Neural crest cell (in vitro differentiated cells): ENCODE data around the gene FREY1. TPM values are rescaled to one million over a fixed set of nuclear protein-coding genes. Genes with fewer than 3 reads are reported as not detected.
A peak's percentile ranks its signal among the peaks of the same experiment; 100 is the strongest.

Source experiments
- DNase-seq: peaks from one replicate; pipeline ENCODE4 v3.0.0; 2021; ENCODE audit warnings: low read depth, mixed read lengths, low spot score
- H3K27ac Mint-ChIP-seq: one replicate; pipeline ENCODE4 v1.8.0; 2021; ENCODE audit warnings: mild to moderate bottlenecking, mixed read lengths; ENCODE audit not compliant: unreplicated experiment
- H3K27me3 Mint-ChIP-seq: 2 replicates; pipeline ENCODE4 v1.8.0; 2021; ENCODE audit warnings: low read depth, mild to moderate bottlenecking, mixed read lengths
- H3K36me3 Mint-ChIP-seq: 2 replicates; pipeline ENCODE4 v1.8.0; 2021; ENCODE audit warnings: low read depth, mild to moderate bottlenecking, mixed read lengths
- H3K4me1 Mint-ChIP-seq: 2 replicates; pipeline ENCODE4 v1.8.0; 2021; ENCODE audit warnings: mixed read lengths
- H3K4me3 Mint-ChIP-seq: one replicate; pipeline ENCODE4 v1.8.0; 2021; ENCODE audit warnings: mild to moderate bottlenecking, mixed read lengths
- H3K9me3 Mint-ChIP-seq: 2 replicates; pipeline ENCODE4 v1.8.0; 2021; ENCODE audit warnings: mixed read lengths
- total RNA-seq: library from RNA; stranded (reverse); gene quantifications from 2 replicates; pipeline ENCODE4 v1.2.1, GENCODE V29; 2021
- TF ChIP-seq, protein P1 (sequence below): fragments of 200-600 bp; sonication (generic); conservative IDR thresholded peaks from 2 replicates; pipeline ENCODE4 v1.5.0; 2021; ENCODE audit warnings: antibody characterized with exemption, mild to moderate bottlenecking

The FREY1 gene
- total RNA-seq, 1 donor from 2014 or later, result 3.3 TPM

DNA sequence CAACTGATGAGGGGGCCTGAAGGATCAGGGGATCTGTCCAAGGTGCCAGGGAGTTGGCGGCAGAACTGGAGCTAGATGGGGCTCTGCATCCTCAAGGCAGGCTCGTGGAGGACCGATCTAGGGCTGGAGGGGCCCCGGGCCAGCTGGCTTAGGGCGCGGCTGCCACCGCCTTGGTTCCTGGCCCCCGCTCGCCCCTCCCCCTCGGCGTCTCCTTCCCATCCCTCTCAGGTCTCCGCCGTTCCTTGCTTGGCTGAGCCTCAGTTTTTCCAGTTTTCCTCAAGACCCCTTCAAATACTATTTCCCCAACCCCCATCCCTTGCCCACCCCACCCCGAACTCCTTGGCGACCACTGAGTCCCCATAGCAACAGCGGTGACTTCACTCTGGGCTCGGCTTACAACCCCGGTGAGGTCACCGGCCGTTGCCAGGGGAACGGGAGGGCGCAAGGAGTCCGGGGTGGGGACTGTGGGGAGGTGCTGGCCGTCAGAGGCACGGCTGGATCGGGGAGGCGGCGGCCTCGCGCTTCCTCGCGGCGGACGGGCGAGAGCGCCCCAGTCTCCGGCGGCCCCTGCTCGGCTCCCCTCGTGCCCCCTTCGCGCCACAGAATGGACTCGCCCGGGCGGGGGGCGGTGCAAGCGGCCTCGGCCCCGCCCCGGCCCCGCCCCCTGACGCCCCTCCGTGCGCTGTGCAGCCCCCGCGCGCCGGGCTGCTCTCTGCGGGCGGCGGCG, 7.5 kb downstream of the FREY1 start:
- peak; percentile 76 for DNase-seq
- no peaks in the 10 kb centered on the region for H3K27me3 Mint-ChIP-seq
- no peaks in the 10 kb centered on the region for H3K36me3 Mint-ChIP-seq
- peak overlapping the region; percentile 88 for H3K4me3 Mint-ChIP-seq
- TF ChIP-seq, protein P1, sequence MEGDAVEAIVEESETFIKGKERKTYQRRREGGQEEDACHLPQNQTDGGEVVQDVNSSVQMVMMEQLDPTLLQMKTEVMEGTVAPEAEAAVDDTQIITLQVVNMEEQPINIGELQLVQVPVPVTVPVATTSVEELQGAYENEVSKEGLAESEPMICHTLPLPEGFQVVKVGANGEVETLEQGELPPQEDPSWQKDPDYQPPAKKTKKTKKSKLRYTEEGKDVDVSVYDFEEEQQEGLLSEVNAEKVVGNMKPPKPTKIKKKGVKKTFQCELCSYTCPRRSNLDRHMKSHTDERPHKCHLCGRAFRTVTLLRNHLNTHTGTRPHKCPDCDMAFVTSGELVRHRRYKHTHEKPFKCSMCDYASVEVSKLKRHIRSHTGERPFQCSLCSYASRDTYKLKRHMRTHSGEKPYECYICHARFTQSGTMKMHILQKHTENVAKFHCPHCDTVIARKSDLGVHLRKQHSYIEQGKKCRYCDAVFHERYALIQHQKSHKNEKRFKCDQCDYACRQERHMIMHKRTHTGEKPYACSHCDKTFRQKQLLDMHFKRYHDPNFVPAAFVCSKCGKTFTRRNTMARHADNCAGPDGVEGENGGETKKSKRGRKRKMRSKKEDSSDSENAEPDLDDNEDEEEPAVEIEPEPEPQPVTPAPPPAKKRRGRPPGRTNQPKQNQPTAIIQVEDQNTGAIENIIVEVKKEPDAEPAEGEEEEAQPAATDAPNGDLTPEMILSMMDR, result no peak
- peak overlapping the region; percentile 89 for H3K27ac Mint-ChIP-seq
- peaks cover 22% of the 10 kb centered on the region for H3K4me1 Mint-ChIP-seq
- no peaks in the 10 kb centered on the region for H3K9me3 Mint-ChIP-seq

- Mint-ChIP-seq H3K36me3 (no peaks in the 10 kb centered on the region), H3K27ac (peak overlapping the region; percentile 43), H3K4me3 (peak overlapping the region; percentile 88), H3K9me3 (no peaks in the 10 kb centered on the region), H3K27me3 (no peaks in the 10 kb centered on the region), H3K4me1 (peaks cover 22% of the 10 kb centered on the region)
- no peak for DNase-seq
- TF ChIP-seq, protein P1, result no peak
Measured at GRCh38 chr11:45899086-45899447, 8.0 kb downstream of the FREY1 start.

DNA sequence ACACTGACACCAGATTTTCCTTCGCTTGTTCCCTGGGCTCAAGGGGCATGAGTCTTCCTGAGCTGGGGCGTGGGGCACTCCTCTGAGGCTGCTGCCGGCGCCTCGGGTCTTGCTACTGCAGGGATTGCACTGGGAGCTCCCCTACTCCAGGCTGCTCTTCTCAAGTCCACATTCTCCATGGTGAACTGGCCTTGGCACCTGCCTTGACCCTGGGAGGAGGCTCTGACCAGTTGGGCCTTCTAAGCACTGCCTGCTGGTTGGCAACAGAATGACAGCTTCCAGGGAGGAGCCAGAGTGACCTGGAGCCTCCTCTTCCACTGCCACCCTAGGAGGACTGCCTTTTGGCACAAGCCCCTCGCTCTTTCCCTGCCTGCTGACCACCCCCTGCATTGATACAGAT, 9.5 kb downstream of the FREY1 start:
- H3K4me3 Mint-ChIP-seq, result peak overlapping the region; percentile 47
- TF ChIP-seq, protein P1, result no peak
- no peaks in the 10 kb centered on the region for H3K9me3 Mint-ChIP-seq
- no peak overlapping the region for H3K27ac Mint-ChIP-seq
- no peaks in the 10 kb centered on the region for H3K36me3 Mint-ChIP-seq
- H3K4me1 Mint-ChIP-seq, result peaks cover 30% of the 10 kb centered on the region
- no peaks in the 10 kb centered on the region for H3K27me3 Mint-ChIP-seq
- no peak for DNase-seq

DNA sequence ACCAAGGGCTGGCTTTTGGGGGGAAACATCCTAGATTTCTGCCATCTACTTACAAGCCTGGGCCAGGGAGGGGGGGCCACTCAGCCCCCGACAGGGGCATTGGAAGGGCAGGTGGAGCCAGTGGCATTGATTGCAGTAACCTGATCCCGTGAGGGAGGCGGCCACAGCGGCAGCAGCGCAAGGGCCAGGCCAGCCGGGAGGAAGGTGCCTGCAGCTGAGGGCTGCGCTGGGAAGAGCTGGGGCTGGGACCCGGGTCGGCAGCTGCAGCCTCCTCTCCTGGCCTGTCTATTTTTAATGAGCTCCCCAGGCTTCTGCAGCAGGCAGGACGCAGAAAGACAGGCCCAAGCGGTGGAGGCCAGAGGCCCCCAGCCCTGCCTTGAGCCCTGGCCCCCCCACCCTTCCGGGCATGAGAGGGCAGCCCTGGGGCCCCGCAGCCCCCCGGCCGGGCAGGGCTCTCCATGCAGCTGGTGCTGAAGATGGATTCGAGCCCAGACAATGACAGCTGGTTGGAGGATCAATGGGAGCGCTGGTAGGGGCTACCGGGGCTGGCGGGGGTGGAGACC, 10.6 kb downstream of the FREY1 start:
- Mint-ChIP-seq H3K27me3 (no peaks in the 10 kb centered on the region), H3K27ac (no peak overlapping the region), H3K36me3 (no peaks in the 10 kb centered on the region), H3K4me3 (no peak overlapping the region), H3K9me3 (no peaks in the 10 kb centered on the region), H3K4me1 (peaks cover 24% of the 10 kb centered on the region)
- TF ChIP-seq, protein P1, result no peak
- DNase-seq, result no peak

- no peak overlapping the region for H3K4me3 Mint-ChIP-seq
- H3K4me1 Mint-ChIP-seq, result peaks cover 16% of the 10 kb centered on the region
- H3K9me3 Mint-ChIP-seq, result no peaks in the 10 kb centered on the region
- no peaks in the 10 kb centered on the region for H3K27me3 Mint-ChIP-seq
- TF ChIP-seq, protein P1, result no peak
- no peak for DNase-seq
- H3K36me3 Mint-ChIP-seq, result no peaks in the 10 kb centered on the region
- H3K27ac Mint-ChIP-seq, result no peak overlapping the region
Measured at GRCh38 chr11:45895553-45896259, 11.4 kb downstream of the FREY1 start.
